HL-60 (cell line): Measurements from ENCODE around the gene MACROD2.

Experiments
- DNase-seq, 2 experiments: peaks; one replicate each; pipeline ENCODE4 v3.0.0-alpha.2; 2010 to 2020; ENCODE audit warnings: low read depth in 1 of 2, low spot score in 1 of 2
- H3K27ac ChIP-seq: fragments of 250-450 bp; sonication (Bioruptor Pico); replicated peaks from 2 replicates; pipeline ENCODE4 v1.5.1; 2020; ENCODE audit warnings: mild to moderate bottlenecking, moderate library complexity
- H3K27me3 ChIP-seq: fragments of 250-450 bp; sonication (Bioruptor Pico); 2 replicates; pipeline ENCODE4 v1.5.1; 2021; ENCODE audit warnings: mild to moderate bottlenecking, moderate library complexity; ENCODE audit not compliant: insufficient read depth, poor library complexity, severe bottlenecking
- H3K4me3 ChIP-seq: replicated peaks from 2 replicates; pipeline ENCODE4 v1.5.1; 2011; ENCODE audit warnings: mild to moderate bottlenecking, control low read depth, low read length; ENCODE audit not compliant: insufficient read depth
- GABPA ChIP-seq: IDR thresholded peaks from 2 replicates; pipeline ENCODE4 v1.6.1; 2012; ENCODE audit warnings: low read depth
- POLR2AphosphoS5 ChIP-seq: IDR thresholded peaks from 2 replicates; pipeline ENCODE4 v1.6.1; 2012; ENCODE audit warnings: low read depth
- REST ChIP-seq: IDR thresholded peaks from 2 replicates; pipeline ENCODE4 v1.6.1; 2012; ENCODE audit warnings: low read depth; ENCODE audit not compliant: insufficient replicate concordance
- SPI1 ChIP-seq: IDR thresholded peaks from 2 replicates; pipeline ENCODE4 v1.6.1; 2012; ENCODE audit warnings: low read depth, mild to moderate bottlenecking, borderline replicate concordance
- TF ChIP-seq, protein P1 (sequence below): IDR thresholded peaks from one replicate; pipeline ENCODE4 v1.5.1; 2011; ENCODE audit warnings: low read length, control low read depth, inconsistent platforms; ENCODE audit not compliant: insufficient read depth

MACROD2 gene

DNA sequence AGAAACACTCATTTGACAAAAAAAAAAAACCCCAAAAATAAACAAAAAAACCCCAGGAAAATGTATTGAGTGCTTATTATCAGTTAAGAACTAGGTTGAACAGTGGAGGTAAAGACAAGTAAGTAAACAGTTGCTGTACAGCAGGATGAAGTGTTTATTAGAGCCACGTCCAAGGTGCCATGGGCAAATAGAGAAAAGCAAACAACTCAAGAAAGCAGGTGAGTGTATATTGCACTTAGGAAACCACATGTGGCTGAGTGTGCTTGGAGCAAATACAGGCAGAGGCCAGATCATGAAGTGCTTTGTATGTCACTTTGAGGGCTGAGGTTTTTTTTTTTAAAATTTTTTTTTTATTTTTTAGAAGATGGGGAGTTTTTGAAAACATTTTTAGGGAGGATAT lies 98.3 kb downstream of the MACROD2 start:
- Histone ChIP-seq H3K27me3 (no peaks in the 10 kb centered on the region), H3K27ac (no peak overlapping the region), H3K4me3 (no peak overlapping the region)
- no peak for DNase-seq
- TF ChIP-seq POLR2AphosphoS5: no peak

DNA sequence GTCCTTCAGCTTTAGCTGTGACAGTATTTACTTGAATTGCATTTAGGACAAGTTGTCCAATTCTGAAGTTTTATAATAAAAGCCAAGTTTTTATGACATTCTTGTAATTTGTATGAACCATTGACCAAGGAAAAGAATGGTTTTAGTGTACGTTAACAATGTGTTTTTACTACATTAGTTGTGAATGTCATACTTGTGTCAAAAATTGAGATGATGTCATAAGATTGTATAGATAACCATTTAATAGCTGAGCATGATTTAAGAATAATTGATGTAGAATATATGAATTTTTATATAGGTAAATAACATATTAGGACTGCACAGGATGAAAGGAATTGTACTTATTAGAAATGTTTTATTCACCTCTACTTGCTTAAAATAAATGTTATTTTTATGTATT lies 102.9 kb downstream of the MACROD2 start:
- H3K27me3 ChIP-seq: no peaks in the 10 kb centered on the region
- no peak for DNase-seq
- no peak overlapping the region for H3K4me3 ChIP-seq
- TF ChIP-seq, protein P1, sequence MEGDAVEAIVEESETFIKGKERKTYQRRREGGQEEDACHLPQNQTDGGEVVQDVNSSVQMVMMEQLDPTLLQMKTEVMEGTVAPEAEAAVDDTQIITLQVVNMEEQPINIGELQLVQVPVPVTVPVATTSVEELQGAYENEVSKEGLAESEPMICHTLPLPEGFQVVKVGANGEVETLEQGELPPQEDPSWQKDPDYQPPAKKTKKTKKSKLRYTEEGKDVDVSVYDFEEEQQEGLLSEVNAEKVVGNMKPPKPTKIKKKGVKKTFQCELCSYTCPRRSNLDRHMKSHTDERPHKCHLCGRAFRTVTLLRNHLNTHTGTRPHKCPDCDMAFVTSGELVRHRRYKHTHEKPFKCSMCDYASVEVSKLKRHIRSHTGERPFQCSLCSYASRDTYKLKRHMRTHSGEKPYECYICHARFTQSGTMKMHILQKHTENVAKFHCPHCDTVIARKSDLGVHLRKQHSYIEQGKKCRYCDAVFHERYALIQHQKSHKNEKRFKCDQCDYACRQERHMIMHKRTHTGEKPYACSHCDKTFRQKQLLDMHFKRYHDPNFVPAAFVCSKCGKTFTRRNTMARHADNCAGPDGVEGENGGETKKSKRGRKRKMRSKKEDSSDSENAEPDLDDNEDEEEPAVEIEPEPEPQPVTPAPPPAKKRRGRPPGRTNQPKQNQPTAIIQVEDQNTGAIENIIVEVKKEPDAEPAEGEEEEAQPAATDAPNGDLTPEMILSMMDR: no peak
- TF ChIP-seq REST (no peak), POLR2AphosphoS5 (no peak), GABPA (no peak), SPI1 (no peak)
- no peak overlapping the region for H3K27ac ChIP-seq

DNA sequence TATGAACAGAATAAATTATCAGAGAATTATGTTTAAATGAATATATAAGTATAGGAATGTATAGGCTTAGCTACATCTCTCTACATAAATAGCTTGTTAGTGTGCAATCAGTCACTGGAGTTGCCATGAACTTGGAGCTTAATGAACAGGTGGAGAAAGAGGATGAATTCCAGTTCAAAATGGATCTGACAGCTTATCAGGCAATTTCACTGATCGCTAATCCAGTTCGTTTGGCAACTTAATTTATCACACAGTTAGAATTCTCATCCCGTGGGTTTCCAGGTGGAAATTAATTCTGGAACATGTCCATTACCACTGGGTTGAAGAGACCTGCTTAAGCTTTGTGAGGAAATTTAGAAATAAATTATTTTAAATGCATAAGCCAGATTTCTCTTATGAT lies 118.1 kb downstream of the MACROD2 start:
- DNase-seq: no peak
- TF ChIP-seq REST: no peak
- Histone ChIP-seq H3K4me3 (no peak overlapping the region), H3K27ac (no peak overlapping the region), H3K27me3 (peaks cover 4% of the 10 kb centered on the region)

DNA sequence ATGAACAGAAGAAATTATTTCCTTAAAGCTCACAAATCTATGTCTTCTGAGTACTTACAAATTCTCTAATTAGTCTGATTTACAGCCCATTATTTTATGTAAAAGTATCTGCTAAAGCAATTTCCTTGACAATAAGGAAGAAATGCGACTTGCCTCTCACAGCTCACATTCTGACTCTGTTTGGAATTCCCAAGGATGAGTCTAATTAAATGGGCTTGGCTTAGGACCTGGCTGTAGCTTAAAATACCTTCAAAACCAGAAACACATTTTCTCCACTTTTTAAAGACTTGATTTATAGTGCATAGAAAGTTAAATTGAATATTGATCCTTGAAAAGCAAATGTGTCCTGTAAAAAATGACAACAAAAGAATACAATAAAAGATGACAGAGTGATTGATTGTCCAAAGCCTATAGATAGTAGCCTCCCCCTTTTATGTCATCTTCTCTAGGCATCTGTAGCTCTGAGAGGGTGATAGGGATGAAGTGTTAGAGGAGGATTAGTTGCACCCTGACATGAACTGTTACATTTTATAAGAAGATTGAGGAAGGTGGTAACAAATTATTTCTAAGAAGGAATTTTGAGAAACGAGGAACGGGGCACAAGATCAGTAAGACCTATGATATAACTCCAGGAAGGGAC lies 118.9 kb downstream of the MACROD2 start:
- H3K27me3 ChIP-seq: peaks cover 4% of the 10 kb centered on the region
- no peak for DNase-seq
- H3K4me3 ChIP-seq: no peak overlapping the region
- no peak overlapping the region for H3K27ac ChIP-seq
- TF ChIP-seq, protein P1: no peak
- TF ChIP-seq SPI1 (no peak), GABPA (no peak), POLR2AphosphoS5 (no peak), REST (no peak)
